ENCODE results near the gene SPTBN4.

SPTBN4 gene

GRCh38 chr19:40578442-40578908, 111.7 kb downstream of the SPTBN4 start:
- H3K4me2 ChIP-seq (ENCODE audit: low read length), result no peak overlapping the region
- no peaks in the 10 kb centered on the region for H3K9me3 ChIP-seq (ENCODE audit: control insufficient read depth, low read length)
- no peak overlapping the region for H3K9ac ChIP-seq
- TF ChIP-seq CTCF (IDR thresholded peaks at IDR 0.05), result no peak
- H3K27ac ChIP-seq, result no peak overlapping the region
- no peaks in the 10 kb centered on the region for H3K27me3 ChIP-seq (ENCODE audit: control insufficient read depth, insufficient read depth, low read length)
- peak overlapping the region; percentile 11 for H3K4me3 ChIP-seq (ENCODE audit: low read depth, low read length)
- H3K36me3 ChIP-seq (ENCODE audit: control insufficient read depth, insufficient read depth, low read length), result no peaks in the 10 kb centered on the region
- no peaks in the 10 kb centered on the region for H3K4me1 ChIP-seq
- no peaks in the 10 kb centered on the region for H3K79me2 ChIP-seq
- no peak overlapping the region for H2AFZ ChIP-seq

GRCh38 chr19:40580619-40581018, 113.8 kb downstream of the SPTBN4 start:
- Histone ChIP-seq H3K79me2 (no peaks in the 10 kb centered on the region), H3K4me2 (ENCODE audit: low read length) (no peak overlapping the region), H2AFZ (no peak overlapping the region), H3K36me3 (ENCODE audit: control insufficient read depth, insufficient read depth, low read length) (no peaks in the 10 kb centered on the region), H3K27me3 (ENCODE audit: control insufficient read depth, insufficient read depth, low read length) (no peaks in the 10 kb centered on the region), H3K9me3 (ENCODE audit: control insufficient read depth, low read length) (no peaks in the 10 kb centered on the region), H3K4me1 (no peaks in the 10 kb centered on the region), H3K27ac (no peak overlapping the region), H3K4me3 (ENCODE audit: low read depth, low read length) (no peak overlapping the region), H3K9ac (no peak overlapping the region)
- no peak for TF ChIP-seq CTCF (IDR thresholded peaks at IDR 0.05)

GRCh38 chr19:40581531-40581930, 114.7 kb downstream of the SPTBN4 start:
- no peak overlapping the region for H3K27ac ChIP-seq
- H3K4me1 ChIP-seq, result no peaks in the 10 kb centered on the region
- H3K9me3 ChIP-seq (ENCODE audit: control insufficient read depth, low read length), result no peaks in the 10 kb centered on the region
- no peak overlapping the region for H3K4me3 ChIP-seq (ENCODE audit: low read depth, low read length)
- no peaks in the 10 kb centered on the region for H3K79me2 ChIP-seq
- no peak overlapping the region for H3K9ac ChIP-seq
- no peaks in the 10 kb centered on the region for H3K36me3 ChIP-seq (ENCODE audit: control insufficient read depth, insufficient read depth, low read length)
- TF ChIP-seq CTCF (IDR thresholded peaks at IDR 0.05), result no peak
- H3K27me3 ChIP-seq (ENCODE audit: control insufficient read depth, insufficient read depth, low read length), result no peaks in the 10 kb centered on the region
- no peak overlapping the region for H2AFZ ChIP-seq
- no peak overlapping the region for H3K4me2 ChIP-seq (ENCODE audit: low read length)

- H3K27me3 ChIP-seq (ENCODE audit: control insufficient read depth, insufficient read depth, low read length), result no peaks in the 10 kb centered on the region
- H3K36me3 ChIP-seq (ENCODE audit: control insufficient read depth, insufficient read depth, low read length), result no peaks in the 10 kb centered on the region
- H3K79me2 ChIP-seq, result no peaks in the 10 kb centered on the region
- no peak overlapping the region for H2AFZ ChIP-seq
- H3K27ac ChIP-seq, result no peak overlapping the region
- no peak overlapping the region for H3K4me3 ChIP-seq (ENCODE audit: low read depth, low read length)
- H3K4me2 ChIP-seq (ENCODE audit: low read length), result no peak overlapping the region
- TF ChIP-seq CTCF (IDR thresholded peaks at IDR 0.05), result no peak
- H3K4me1 ChIP-seq, result no peaks in the 10 kb centered on the region
- H3K9ac ChIP-seq, result no peak overlapping the region
- no peaks in the 10 kb centered on the region for H3K9me3 ChIP-seq (ENCODE audit: control insufficient read depth, low read length)
These were observed 115.7 kb downstream of the SPTBN4 start for GRCh38 chr19:40582467-40582866.

- H3K4me1 ChIP-seq, result no peaks in the 10 kb centered on the region
- no peak overlapping the region for H3K9ac ChIP-seq
- no peaks in the 10 kb centered on the region for H3K27me3 ChIP-seq (ENCODE audit: control insufficient read depth, insufficient read depth, low read length)
- H3K27ac ChIP-seq, result no peak overlapping the region
- no peak overlapping the region for H2AFZ ChIP-seq
- TF ChIP-seq CTCF (IDR thresholded peaks at IDR 0.05), result no peak
- no peaks in the 10 kb centered on the region for H3K36me3 ChIP-seq (ENCODE audit: control insufficient read depth, insufficient read depth, low read length)
- H3K79me2 ChIP-seq, result no peaks in the 10 kb centered on the region
- H3K4me2 ChIP-seq (ENCODE audit: low read length), result no peak overlapping the region
- H3K9me3 ChIP-seq (ENCODE audit: control insufficient read depth, low read length), result no peaks in the 10 kb centered on the region
- no peak overlapping the region for H3K4me3 ChIP-seq (ENCODE audit: low read depth, low read length)
These were observed 116.5 kb downstream of the SPTBN4 start for GRCh38 chr19:40583283-40583682.

Measured in parathyroid adenoma (tissue), 2 donors.